ENCODE measurements around the gene ARHGEF2.

Gene ARHGEF2

DNA sequence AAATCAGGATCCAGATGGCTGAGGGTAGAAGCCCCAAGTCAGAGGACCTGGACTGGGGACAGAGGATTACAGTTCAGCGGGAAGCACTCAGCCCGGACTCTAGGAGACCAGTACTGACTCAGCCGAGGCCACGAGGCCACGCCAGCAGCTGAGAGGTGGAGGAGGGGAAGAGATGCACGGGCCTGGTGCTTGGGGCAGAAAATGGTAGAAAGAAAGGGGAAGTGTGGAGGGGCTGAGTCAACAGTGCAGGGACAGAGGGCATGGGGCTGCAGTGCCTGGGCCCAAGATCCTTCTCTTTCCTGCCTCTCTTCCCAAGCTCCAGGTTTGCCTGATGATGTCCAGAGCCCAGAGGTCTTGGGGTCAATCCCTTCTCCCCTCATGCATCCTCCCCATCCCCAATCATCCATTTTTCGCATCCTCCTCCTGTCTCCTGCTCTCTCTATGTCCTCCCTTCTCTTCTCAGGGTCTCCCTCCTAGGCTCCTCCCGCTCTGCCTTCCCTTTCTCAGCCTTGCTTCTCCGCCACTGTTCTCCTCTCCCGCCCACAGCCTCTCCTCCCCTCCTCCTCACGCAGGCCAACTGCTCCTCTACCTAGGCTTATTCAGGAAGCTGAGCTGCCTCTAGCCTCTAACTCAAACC is 7.7 kb downstream of the ARHGEF2 start:
- ATAC-seq = peak; percentile 75 to 76

DNA sequence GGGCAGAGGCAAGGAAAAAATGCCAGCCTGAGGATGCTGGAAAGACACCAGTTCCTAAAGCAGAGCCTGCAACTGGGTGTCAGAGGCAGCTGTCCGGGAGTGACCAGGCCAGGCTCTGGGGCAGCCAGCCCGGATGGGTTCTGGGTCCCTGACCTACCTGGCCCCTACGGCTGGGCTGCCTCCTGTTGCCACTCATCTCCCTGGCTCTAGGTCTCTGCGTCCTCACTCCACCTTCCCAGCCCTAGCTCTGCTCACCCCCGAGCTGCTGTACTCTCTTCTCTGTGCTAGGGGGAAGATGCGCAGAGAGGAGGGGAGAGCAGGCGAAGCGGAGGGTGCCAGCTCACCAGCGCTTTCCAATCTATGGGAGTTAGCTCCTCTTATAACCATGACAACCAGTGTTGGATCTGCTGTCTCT is 9.0 kb downstream of the ARHGEF2 start:
- no peak for ATAC-seq

DNA sequence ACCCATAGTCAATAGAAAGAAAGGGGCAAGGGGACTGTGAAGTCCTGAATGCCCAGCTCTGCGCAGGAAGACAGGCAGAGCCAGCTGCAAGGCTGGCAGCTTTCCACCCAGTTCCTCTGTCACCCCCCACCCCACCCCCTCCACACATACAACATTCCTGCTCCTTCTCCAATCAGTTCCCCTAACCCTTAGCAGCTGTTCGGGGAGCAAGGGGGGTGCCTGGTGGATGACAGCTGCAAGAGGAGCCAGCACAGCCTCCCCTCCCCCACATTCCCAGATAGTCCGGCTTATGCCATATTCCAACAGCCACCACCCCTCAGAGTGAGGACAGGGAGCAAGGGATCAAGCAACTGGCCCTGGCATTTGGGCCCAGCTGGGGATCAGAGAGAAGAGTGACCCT is 9.7 kb downstream of the ARHGEF2 start:
- ATAC-seq = no peak

DNA sequence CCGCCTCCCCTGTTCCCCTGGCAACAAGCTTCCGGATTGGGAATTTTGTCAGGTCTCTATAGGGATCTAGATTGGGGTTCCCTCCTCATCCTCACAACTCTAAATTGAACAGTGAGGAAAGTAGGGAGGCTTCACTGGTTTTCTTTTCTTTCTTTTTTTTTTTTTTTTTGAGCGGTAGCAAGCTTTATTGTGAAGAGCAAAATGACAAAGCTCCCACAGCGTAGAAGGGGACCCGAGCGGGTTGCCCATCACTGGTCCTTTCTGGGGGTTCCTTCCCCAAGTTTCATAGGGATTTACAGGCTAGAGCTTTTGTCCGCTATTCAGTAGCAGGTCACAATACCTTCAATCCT is 10.3 kb downstream of the ARHGEF2 start:
- no peak for ATAC-seq

DNA sequence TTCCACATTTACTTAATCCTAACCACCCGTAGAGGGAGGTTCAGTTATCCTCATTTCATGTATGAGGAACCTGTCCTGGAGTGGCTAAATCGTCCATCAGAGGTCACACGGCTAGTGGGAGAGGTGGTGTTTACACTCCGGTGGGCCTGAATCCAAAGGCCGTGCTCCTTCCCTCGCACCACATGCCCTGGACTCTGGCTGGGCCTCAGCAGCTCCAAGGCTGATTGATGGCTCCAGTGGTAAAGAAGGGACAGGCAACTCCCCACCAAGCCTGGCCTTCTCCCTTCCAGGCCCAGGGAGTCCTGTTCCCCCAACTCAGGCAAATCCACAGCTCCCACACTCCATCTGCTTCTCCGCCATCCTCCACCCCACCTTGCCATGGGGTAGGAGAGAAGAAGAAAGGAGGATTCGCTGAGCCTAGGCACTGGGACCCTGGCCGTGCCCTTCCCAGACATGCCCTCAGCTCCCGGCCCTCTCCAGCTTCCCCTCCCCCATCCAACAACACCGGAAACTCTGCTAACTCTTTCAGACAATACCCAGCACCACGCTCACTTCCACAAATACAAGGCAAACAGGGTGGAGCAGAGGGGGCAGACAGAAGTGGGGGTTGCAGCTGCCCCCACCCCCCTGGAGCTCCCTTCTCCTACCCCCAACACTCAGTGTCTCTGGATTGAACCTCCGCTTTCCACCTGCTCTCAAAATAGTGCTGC is 10.9 kb downstream of the ARHGEF2 start:
- ATAC-seq = no peak

DNA sequence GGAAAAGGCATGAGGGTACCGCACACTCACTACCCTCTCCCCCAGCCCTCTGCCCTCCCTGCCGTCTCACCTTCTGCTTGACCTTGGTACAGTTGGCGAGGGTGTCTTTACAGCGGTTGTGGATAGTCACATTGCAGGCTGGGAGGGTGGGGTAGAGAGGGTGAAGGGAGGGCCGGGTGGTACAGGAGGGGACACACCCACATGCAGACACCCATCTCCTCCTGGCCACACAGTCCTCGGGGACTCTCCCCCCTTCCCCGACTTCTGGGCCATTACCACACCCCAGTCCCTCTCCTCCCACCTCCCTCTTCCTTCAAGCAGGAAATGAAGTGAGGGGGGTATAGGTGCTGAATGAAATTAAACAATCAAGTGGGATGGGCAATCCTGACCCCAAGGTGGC is 11.6 kb downstream of the ARHGEF2 start:
- ATAC-seq = no peak

DNA sequence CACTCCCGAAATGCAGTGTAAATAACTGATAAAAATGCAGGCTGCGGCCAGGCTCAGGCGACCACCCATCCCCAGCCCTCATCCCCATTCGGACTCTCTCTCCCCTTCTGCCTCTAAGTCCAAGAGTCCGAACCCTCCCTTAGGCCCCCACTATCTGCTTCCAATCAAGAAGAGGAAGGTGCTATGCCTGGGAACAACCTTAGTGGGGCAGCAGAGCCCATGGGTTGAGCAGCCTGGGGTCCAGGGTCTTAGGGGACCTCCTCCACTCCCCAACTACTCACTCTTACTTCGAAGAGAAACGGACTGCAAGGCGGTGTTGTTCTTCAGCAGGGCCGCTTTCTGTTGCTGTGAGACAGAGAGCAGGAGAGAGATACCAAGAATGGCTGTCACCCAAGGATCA is 12.2 kb downstream of the ARHGEF2 start:
- no peak for ATAC-seq

DNA sequence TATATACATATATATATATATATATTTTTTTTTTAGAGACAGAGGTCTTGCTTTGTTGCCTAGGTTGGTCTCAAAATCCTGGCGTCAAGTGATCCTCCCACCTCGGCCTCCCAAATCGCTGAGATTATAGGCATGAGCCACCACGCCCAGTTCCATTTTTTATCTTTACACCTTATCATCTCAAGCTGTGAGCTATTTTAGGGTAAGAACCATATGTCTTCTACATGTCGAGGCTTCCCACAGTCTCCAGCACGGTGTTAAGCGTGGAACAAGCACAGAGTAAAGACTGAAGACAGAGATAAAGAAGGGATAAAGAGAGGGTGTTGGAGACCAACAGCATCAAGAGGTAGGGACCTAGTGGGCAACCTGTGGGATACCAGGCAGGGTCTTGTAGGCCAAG is 14.2 kb downstream of the ARHGEF2 start:
- no peak for ATAC-seq

DNA sequence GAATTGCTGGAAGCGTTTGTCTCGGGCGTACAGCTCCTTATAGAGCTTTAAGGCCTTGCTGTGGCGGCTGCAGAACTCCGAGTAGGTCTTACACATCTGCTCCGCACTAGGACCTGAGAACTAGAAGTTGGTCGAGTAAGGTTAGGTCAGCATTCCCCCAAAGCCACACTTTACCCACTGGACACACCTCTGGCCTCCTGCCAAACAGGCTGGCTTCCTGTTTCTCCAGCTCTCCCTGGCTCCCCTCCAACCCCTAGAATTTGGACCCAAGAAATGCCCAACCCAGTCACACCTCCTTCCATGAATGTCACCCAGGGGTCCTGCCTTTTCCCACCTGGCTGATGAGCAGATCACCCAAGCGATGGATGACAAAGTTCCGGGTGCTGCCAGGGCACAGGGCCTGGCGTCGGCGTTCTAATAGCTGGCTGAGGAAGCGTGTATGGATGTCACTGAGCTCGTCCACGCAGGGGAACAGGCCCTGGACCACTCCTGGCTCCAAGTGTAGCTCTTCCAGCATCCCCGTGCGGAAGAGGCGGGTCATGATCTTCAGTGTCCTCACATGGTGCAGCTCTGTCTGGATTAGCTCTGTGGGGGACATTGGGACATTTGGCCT is 15.6 kb downstream of the ARHGEF2 start:
- ATAC-seq = no peak

DNA sequence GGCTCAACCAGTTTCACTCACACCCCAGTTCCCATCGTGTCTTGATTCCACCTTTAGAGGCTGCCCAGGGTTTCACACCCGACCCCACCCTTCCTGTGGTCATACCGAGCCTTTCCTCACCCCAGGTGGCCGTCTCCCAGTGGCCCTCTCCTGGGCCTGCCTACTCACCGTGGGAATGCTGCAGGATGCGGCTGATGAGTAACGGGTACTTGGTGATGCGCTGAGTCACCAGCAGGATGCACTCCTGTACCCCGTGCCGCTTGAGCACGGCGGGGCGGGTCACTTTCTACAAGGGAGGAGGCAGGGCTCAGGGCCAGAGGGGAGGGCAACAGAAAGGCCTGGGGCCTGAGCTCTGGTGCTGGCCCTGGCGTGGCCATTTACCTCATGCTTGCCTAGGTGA is 16.4 kb downstream of the ARHGEF2 start:
- ATAC-seq = peak; percentile 33 to 55

DNA sequence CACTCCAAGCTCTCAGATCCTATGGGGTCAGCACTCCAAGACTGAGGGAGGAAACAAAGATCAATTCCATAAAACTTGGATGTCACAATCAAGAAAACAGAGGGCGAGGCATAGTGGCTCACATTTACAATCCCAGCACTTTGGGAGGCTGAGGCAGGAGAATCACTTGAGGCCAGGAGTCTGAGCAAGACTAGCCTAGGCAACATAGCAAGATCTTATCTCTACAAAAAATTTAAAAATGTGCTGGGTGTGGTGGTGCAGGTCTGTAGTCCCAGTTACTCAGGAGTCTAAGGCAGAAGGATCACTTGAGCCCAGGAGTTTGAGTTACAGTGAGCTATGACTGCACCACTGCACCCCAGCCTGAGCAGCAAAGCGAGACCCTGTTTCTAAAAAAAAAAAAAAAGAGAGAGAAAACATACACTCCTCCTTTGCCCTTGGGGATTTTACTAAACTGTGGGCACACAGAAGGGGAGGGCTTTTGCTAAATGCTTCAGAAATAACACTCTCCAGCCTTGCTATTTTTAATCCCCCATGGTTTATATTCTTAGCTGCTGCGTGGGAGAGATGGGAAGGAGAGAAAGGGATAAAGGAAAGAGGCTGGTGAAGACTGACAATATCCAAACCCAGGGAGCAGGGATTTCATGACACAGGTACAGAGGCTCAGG is 18.1 kb downstream of the ARHGEF2 start:
- no peak for ATAC-seq

DNA sequence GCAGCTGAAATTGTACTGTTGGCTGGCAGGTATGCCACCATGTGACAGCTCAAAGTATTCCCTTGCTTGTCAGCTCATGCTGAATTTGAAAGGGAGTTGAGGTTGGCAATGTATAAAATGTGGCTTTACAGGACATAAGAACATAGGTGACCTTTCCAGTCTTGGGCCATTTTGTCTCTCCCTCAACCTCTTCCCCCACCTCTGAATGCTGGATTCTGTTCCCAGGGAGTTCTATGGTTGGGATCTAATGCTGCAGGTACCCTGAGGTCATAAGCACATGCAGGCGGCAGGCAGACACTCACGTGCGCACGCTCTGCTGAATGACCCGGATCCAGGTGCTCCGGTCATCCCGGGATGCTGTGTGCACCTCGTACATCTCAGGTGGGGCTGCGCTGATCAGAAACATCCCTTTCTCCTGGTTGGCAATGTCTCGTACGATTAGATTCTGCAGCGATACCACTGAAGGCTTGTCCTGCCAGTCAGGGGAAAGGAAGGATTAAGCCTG is 20.9 kb downstream of the ARHGEF2 start:
- ATAC-seq = no peak

DNA sequence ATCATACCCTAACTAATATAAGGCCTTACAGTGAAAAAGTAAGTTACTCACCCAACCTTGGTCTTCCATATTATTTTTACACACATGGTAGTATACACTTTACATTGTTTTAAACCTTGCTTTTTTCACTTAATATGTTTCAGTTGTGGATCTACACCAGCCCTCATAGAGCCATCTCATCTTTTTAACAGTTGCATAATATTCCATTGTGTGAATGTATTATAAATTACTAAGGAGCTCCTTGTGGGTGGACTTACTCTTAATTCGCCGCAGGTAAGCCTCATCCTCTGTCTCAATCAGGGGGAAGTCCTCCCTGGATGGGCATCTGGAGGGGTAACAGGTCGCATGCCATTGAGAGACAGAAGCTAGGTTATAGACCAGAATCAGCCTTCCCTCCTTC is 23.7 kb downstream of the ARHGEF2 start:
- no peak for ATAC-seq

DNA sequence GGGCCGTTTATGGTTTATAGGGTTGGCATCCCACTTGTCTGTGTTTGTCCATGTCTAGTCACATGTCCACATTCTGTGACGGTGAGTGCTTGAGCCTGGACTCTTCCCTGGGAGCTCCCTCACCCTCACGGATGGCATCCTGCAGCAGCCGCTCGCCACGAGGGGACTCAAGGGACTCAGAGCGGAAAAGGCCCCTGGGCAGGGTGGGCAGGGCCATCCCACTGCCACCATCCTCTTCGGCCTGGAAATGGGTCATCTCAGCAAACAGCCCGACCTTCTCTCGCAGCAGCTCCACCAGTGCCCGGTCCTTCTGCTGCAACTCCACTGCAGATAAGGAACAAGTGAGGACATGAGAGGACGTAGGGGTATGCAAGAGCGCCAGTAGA is 25.8 kb downstream of the ARHGEF2 start:
- ATAC-seq = no peak

DNA sequence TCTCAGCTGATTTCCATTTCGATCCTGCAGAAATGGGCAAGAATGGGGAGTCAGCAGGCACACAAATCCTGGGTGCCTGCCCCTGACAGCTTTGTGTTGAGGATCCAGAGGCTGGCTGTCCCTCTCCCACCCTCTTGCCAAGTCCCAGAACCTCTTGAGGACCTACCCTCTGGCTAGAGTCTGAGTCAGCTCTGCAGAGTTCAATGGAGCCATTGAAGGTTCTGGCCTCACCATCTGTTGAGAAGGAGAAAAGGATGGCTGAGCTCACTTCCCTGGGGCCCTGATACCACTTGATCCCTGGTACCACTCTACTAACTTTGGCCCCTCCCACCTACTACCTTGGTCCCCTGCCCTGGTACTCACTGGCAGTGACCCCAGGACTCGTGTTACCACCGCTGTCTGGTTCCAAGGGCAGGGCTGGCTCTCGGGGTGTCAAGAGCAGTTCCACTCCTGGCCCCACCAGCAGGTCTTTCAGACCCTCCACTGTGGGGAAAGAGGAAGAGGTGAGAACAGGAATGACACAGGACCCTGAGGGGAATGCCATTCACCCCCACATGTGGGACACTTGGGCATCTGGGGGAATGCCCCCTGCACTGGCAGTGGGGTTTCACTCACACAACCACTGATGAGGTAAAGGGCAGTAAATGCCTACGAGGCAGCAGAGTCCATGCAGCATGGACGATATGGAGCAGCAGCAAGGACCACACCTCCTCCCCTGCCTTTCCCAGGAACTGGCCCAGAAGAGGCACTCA is 26.4 kb downstream of the ARHGEF2 start:
- peak in 1 of 2 donors; percentile 20 for ATAC-seq

DNA sequence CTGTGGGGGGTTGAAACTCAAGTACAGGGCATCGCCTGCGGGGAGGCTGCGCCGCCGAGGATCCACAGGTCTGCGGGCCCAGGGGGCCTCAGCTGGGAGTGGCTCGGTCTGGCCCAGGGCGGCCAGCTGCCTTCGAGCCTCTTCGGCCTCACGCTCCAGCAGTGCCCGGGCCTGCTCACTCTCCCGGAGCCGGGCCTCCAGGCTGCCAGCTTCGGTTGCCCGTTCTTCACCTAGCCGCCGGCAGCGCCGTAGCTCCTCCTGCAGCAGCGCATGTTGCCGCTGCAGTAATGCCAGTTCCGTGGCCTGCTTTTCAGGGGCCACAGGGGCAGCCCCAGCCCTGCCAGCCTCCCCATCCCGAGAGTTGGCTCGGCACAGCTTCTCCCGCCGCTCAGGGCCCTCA is 27.5 kb downstream of the ARHGEF2 start:
- ATAC-seq = no peak

DNA sequence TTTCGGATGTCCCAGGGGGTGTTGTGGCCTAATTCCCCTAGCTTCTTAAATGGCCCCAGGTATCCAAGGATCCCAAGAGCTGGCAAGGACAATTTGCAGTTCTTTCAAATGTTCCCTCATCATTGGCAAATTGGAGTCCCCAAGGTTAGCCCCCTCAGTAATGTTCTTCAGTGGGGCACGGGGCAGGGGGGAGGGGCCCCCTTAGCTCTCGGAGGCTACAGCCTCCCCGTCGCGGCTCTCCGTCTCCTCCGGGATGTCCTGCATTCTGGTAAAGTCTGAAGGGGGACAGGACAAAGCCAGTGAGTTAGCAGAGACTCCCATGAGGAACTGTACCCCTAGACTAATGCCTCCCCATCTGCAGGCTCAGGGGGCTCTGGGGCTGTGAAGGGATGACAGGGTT is 30.6 kb downstream of the ARHGEF2 start:
- no peak for ATAC-seq

DNA sequence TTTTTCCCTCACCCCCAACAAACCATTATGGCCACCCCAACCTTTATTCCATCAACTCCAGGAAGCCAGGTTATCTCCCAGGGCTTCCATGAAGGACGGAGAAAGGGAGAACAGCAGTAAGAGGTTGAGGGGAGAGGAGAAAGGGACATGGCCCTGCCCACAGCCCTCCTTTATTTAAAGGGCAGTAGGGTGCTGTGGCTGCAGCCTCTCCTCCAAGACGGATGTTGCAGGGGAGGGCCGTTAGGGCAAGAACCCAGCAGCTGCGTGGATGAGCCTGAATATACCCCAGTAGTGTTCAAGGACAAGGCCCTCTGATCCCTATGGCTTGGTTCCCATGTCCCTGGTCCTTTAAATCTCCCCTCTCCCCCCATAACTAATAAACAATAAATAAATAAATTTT is 31.1 kb downstream of the ARHGEF2 start:
- ATAC-seq = no peak

DNA sequence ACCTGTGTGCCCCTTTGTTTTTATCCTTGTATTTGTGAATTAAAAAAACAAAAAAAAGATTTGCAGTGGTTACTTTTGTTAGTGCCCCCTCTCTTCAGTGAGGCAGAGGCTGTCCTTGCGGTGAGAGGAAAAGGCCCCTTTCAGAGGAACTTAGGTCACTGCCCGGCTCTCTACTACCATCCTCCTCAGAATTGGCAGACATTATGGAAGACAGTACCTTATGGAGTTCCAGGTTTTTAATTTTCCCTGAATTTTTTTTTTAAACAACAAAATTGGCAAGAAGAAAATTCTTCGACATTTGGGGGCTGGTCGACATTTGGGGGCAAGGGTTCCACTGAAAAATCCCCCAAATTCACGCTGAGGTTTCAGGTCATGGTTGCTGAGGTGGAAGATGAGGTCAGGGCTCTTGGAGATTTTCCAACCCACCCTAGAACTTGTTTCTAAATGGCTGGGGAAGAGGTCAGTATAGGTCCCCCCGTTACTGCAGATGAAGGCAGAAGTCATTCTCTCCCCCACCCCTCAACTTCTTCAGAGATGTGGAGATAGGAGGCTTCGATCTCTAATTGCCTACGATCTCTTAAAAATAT is 31.6 kb downstream of the ARHGEF2 start:
- no peak for ATAC-seq

DNA sequence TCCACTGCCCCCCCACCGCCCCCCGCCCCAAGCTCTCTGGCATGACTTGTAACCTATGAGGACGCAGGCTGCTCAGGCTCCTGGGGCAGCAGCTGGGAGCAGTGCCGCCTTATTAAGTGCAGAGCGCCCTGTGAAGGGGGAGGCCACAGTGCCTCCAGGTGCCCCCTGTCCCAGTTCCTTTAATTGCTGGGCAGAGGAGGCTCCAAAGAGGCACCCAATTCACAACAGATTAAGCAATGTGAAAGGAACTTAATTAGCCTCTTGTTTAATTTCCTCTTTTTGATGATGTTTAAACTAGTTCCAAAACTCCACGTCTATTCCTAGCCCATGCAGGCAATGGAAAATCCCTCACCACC is 33.9 kb downstream of the ARHGEF2 start:
- ATAC-seq = no peak

DNA sequence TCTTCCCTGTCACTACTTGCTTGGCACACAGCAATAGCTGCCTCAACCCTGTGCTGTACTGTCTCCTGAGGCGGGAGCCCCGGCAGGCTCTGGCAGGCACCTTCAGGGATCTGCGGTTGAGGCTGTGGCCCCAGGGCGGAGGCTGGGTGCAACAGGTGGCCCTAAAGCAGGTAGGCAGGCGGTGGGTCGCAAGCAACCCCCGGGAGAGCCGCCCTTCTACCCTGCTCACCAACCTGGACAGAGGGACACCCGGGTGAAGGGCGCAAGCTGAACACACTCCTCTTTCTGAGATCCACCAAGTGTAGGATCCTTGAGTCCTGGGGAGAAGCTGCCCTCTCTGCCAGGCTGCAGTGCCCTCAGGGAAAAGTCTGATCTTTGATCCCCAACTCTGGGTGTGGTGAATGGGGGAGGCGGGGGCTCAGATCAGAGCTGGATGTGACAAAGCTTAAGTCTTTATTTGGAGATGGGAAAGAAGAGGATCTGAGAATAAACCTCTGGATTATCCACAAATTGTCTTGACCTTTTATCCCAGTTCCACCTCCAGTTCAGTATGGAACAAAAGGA is 35.7 kb downstream of the ARHGEF2 start:
- no peak for ATAC-seq

DNA sequence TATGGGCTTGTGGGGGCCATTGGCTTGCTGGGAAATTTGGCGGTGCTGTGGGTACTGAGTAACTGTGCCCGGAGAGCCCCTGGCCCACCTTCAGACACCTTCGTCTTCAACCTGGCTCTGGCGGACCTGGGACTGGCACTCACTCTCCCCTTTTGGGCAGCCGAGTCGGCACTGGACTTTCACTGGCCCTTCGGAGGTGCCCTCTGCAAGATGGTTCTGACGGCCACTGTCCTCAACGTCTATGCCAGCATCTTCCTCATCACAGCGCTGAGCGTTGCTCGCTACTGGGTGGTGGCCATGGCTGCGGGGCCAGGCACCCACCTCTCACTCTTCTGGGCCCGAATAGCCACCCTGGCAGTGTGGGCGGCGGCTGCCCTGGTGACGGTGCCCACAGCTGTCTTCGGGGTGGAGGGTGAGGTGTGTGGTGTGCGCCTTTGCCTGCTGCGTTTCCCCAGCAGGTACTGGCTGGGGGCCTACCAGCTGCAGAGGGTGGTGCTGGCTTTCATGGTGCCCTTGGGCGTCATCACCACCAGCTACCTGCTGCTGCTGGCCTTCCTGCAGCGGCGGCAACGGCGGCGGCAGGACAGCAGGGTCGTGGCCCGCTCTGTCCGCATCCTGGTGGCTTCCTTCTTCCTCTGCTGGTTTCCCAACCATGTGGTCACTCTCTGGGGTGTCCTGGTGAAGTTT is 36.4 kb downstream of the ARHGEF2 start:
- ATAC-seq = no peak

Measured in activated CD4-positive, CD25-positive, alpha-beta regulatory T cell treated with anti-CD3 and anti-CD28 coated beads, Interleukin-2, amount 50 U/mL, for 24 hours (primary cell).